Activated naive CD8-positive, alpha-beta T cell (primary cell): ENCODE measurements around the gene TNFSF8.

Source experiments
- H3K27ac Mint-ChIP-seq: one replicate; pipeline ENCODE4 v1.8.0; 2021; ENCODE audit warnings: mixed read lengths
- H3K27me3 Mint-ChIP-seq: one replicate; pipeline ENCODE4 v1.8.0; 2021; ENCODE audit warnings: mixed read lengths
- H3K36me3 Mint-ChIP-seq: one replicate; pipeline ENCODE4 v1.8.0; 2021; ENCODE audit warnings: mixed read lengths
- H3K4me1 Mint-ChIP-seq: one replicate; pipeline ENCODE4 v1.8.0; 2021; ENCODE audit warnings: low read depth, mixed read lengths
- H3K4me3 Mint-ChIP-seq: one replicate; pipeline ENCODE4 v1.8.0; 2021; ENCODE audit warnings: mild to moderate bottlenecking, mixed read lengths
- H3K9me3 Mint-ChIP-seq: one replicate; pipeline ENCODE4 v1.8.0; 2021; ENCODE audit warnings: low read depth, mixed read lengths

The TNFSF8 gene

GRCh38 chr9:114905170-114905940 is 25.0 kb downstream of the TNFSF8 start:
- no peak overlapping the region for H3K4me3 Mint-ChIP-seq
- peaks cover 39% of the 10 kb centered on the region for H3K4me1 Mint-ChIP-seq
- no peaks in the 10 kb centered on the region for H3K9me3 Mint-ChIP-seq
- H3K36me3 Mint-ChIP-seq = peaks cover 38% of the 10 kb centered on the region
- H3K27ac Mint-ChIP-seq = peak overlapping the region; percentile 41
- no peaks in the 10 kb centered on the region for H3K27me3 Mint-ChIP-seq

DNA sequence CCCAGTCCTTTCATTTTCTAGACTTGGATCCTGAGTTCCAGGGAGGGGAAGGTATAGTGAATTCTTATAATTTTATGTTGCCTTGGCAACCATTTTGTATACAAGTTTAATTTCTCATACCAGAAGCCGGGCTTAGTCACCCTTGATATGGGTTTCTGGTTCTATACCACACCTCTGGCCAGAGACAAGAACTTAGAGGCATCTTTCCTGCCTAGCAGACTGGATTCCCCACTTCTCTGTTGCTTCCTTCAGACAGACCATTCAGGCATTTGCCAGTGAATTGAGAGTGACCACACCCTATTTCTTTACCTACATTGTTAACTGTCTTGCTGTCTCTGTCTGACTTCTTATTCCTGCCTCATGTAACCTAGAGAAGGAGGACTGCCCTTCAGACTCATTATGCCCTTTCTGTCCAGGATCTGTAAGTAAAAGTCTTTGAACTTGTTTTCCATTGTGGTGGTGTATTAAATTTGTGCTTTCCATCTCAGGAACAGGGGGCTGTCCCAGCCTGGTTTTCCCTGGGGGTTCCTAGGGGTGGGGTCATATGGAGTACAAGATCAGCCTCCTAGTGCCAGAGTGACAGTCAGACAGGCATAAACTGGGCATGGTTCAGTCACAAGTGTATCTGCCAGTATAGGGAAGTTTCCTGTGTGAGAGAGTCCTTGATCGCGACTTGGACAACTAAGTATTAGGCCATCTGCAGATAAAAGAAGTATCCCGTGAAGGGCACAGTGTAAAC is 27.4 kb downstream of the TNFSF8 start:
- Mint-ChIP-seq H3K4me3 (peak overlapping the region; percentile 58), H3K27ac (peak overlapping the region; percentile 56), H3K9me3 (no peaks in the 10 kb centered on the region), H3K4me1 (peaks cover 15% of the 10 kb centered on the region), H3K36me3 (peaks cover 26% of the 10 kb centered on the region), H3K27me3 (no peaks in the 10 kb centered on the region)

DNA sequence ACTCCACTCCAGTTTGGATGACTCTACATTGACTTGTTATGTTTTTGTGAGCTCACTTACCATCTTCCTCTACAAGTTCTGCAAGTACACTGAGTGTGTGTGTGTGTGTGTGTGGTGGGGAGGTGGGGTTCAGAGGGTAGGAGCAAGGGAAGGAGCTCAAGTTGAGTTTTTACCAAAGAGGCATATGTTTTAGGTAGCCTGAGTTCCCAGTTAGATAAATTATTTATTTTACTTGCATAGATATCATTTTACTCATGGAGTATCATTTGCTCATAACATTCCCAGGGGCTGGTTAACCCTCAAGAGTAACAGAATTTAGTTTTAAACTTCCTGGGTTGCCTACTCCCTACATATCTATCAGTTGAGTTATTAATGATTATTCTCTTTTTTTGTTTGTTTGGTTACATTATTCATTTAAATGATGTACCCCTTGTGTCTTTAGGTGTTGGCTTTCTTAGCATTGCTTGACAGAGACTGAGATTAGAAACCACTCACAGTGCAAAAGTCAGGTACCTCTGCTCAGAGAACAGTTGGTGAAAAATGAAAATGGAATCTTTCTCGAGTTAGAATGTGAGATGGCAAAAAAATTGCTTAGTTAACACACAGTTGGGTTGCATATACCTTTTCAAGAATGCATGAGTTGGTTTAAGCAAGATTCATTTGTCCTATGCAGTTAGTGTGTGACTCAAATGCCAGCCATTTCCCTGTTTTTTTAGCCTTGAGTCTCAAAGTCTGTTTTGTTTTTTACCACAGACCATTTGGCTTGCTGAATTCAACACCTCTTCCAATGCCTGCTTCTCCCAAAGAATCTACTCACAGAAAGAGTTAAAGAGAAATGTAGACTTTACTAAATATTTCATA is 29.2 kb downstream of the TNFSF8 start:
- no peaks in the 10 kb centered on the region for H3K9me3 Mint-ChIP-seq
- peak overlapping the region; percentile 75 for H3K27ac Mint-ChIP-seq
- H3K36me3 Mint-ChIP-seq = peaks cover 21% of the 10 kb centered on the region
- H3K4me1 Mint-ChIP-seq = peaks cover 7% of the 10 kb centered on the region
- H3K4me3 Mint-ChIP-seq = peak overlapping the region; percentile 46
- H3K27me3 Mint-ChIP-seq = no peaks in the 10 kb centered on the region

DNA sequence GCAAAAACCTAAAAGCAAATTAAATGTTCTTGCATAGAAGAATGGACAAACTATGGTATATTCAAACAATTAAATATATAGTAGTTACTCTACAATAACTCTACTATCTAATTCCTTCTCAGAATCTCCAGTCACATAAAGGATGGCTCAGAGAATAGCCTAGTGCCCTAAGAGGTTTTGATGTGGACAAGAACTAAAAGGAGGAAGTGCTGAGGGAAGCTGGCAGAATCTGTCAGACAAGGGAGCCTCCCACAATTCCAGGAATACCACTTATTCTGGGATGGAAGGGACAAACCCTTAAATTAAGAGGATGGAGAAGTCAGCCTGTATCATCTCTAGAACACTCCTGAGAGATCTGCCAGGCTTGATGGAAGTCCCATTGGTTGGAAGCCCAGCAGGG is 30.4 kb downstream of the TNFSF8 start:
- peaks cover 21% of the 10 kb centered on the region for H3K36me3 Mint-ChIP-seq
- no peaks in the 10 kb centered on the region for H3K9me3 Mint-ChIP-seq
- H3K27ac Mint-ChIP-seq = peak overlapping the region; percentile 18
- H3K4me3 Mint-ChIP-seq = no peak overlapping the region
- H3K27me3 Mint-ChIP-seq = no peaks in the 10 kb centered on the region
- peaks cover 17% of the 10 kb centered on the region for H3K4me1 Mint-ChIP-seq

DNA sequence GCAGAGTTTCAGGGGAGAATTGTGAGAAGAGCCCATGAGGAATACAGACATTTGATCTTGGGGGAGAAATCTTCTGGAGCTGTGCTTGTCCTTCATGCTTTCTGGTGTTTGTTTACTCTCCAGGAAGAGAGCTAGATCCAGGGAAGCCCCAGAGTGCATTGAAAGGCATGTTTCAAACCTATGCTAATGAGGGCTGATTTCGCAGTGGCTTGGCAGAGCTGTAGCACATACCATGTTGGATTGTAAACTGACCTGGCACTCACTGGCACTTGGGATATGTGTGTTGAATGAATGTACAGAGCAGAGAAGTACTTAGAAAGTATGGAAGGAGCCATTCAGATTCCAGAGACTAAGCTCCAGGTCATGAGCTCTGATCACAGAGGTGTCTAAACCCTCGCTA is 30.9 kb downstream of the TNFSF8 start:
- H3K4me3 Mint-ChIP-seq = no peak overlapping the region
- H3K27ac Mint-ChIP-seq = no peak overlapping the region
- peaks cover 23% of the 10 kb centered on the region for H3K4me1 Mint-ChIP-seq
- no peaks in the 10 kb centered on the region for H3K27me3 Mint-ChIP-seq
- H3K36me3 Mint-ChIP-seq = peaks cover 19% of the 10 kb centered on the region
- H3K9me3 Mint-ChIP-seq = no peaks in the 10 kb centered on the region

DNA sequence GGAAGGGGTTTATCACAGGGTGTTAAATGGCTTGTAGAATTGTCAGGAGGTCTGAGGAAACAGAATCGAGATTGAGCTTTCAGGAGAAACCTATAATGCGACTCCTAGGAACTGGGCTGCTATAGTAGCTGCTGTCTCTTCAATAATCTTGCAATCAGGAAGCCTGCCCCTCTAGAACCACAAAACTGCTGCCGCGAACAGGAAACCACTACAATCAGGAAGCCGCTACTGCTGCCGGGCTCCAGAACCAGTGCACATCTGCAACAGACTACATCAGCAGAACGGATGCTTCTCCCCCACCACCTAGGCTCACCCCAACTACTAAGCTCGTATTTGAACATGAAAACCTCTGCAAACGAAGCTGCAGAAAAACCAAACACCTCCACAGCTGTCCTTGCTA is 31.6 kb downstream of the TNFSF8 start:
- H3K4me1 Mint-ChIP-seq = peaks cover 30% of the 10 kb centered on the region
- H3K27ac Mint-ChIP-seq = no peak overlapping the region
- H3K36me3 Mint-ChIP-seq = peaks cover 16% of the 10 kb centered on the region
- no peak overlapping the region for H3K4me3 Mint-ChIP-seq
- no peaks in the 10 kb centered on the region for H3K27me3 Mint-ChIP-seq
- H3K9me3 Mint-ChIP-seq = no peaks in the 10 kb centered on the region

GRCh38 chr9:114897196-114897595 is 33.2 kb downstream of the TNFSF8 start:
- H3K27me3 Mint-ChIP-seq = no peaks in the 10 kb centered on the region
- no peak overlapping the region for H3K27ac Mint-ChIP-seq
- no peaks in the 10 kb centered on the region for H3K9me3 Mint-ChIP-seq
- no peak overlapping the region for H3K4me3 Mint-ChIP-seq
- peaks cover 17% of the 10 kb centered on the region for H3K36me3 Mint-ChIP-seq
- H3K4me1 Mint-ChIP-seq = peaks cover 41% of the 10 kb centered on the region

- Mint-ChIP-seq H3K27ac (no peak overlapping the region), H3K36me3 (peaks cover 14% of the 10 kb centered on the region)
These were observed 34.0 kb downstream of the TNFSF8 start for GRCh38 chr9:114896344-114896743.

DNA sequence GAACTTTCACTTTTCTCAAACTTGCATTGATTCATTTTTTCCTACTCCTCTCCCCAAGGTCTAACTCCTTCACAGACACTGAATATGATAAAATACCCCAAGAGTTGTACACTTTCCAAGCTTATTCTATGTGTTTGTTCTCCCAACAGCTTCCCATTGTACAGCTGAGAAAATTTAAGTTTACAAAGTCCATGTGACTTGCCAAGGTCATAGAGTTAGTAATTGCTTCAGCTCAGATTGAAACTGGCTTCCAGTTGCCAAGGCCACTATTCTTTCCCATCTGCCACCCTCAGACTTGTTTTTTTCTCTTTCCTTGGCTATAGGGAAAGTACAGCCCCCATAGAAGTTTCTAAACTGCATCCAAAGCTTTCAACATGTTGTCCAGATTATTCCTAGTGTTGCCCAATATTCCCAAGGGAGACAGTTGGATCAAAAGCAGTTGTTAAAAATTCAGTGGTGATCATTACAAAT is 34.8 kb downstream of the TNFSF8 start:
- H3K4me1 Mint-ChIP-seq = peaks cover 51% of the 10 kb centered on the region
- H3K27me3 Mint-ChIP-seq = no peaks in the 10 kb centered on the region
- no peaks in the 10 kb centered on the region for H3K9me3 Mint-ChIP-seq
- H3K4me3 Mint-ChIP-seq = no peak overlapping the region
- H3K27ac Mint-ChIP-seq = peak overlapping the region; percentile 83
- peaks cover 12% of the 10 kb centered on the region for H3K36me3 Mint-ChIP-seq

More at GRCh38 chr9:114896344-114896743, 34.0 kb downstream of the TNFSF8 start:
- peaks cover 44% of the 10 kb centered on the region for H3K4me1 Mint-ChIP-seq
- no peaks in the 10 kb centered on the region for H3K27me3 Mint-ChIP-seq
- no peak overlapping the region for H3K4me3 Mint-ChIP-seq
- H3K9me3 Mint-ChIP-seq = no peaks in the 10 kb centered on the region

DNA sequence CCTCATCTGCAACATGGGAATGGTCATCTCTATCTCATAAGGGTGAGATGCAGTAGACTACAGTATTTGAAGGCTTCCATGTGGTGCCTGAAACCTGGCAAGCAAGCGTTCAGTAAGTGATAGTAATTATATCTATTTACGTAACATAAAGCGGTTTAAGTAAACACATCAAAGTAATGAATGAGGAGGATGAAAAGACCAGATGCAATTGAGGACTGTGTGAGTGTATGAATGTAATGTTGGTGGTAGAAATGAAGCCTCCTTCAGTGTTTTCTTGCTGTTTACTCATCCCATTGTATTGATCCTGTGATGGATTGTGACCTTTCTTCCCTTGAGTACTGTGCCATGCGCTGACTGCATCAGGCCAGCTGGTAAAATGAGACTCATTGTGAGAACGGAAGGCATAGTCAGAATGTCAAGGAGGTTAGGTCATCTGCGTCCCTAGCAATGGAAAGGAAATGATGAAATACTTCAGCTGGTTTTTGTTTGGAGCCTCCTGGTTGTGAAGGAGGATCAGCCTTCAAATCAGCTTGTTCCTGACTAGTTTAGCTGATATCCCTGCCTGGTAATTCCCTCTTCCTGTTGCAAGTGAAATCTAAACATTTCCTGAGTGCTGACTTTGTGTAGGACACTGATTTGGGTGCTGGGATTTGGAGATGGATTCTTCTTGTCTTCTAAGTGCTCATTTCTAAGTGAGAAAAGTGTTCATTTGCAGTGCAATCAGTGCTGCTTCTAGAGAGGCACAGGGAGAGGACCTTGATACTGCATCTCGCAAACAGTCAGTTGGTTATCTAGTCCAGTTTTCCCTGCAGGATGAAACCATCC is 35.6 kb downstream of the TNFSF8 start:
- Mint-ChIP-seq H3K9me3 (no peaks in the 10 kb centered on the region), H3K4me3 (peak overlapping the region; percentile 33), H3K4me1 (peaks cover 58% of the 10 kb centered on the region), H3K36me3 (peaks cover 13% of the 10 kb centered on the region), H3K27ac (peak overlapping the region; percentile 83), H3K27me3 (no peaks in the 10 kb centered on the region)

DNA sequence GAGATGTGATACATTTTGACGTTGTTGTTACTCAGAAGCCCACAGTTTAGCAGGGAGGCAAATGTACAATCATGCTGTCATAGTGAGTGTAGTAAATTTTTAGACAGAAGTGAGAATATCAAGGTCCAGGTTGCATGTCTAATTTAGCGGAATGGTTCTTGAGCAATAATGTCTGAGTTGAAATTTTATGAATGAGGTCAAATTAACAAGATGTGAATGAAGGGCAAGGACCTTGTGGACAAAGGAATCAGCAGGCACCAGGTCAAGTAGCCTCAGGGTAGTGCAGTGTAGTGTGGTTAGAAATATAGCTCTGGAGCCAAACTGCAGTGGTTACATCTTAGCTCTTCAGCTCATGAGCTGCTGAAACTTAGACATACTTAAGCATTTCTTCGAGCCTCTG is 36.2 kb downstream of the TNFSF8 start:
- Mint-ChIP-seq H3K36me3 (peaks cover 13% of the 10 kb centered on the region), H3K4me3 (peak overlapping the region; percentile 36), H3K27me3 (no peaks in the 10 kb centered on the region), H3K27ac (peak overlapping the region; percentile 83), H3K9me3 (no peaks in the 10 kb centered on the region), H3K4me1 (peaks cover 64% of the 10 kb centered on the region)

GRCh38 chr9:114893221-114894010 is 37.0 kb downstream of the TNFSF8 start:
- H3K4me1 Mint-ChIP-seq = peaks cover 72% of the 10 kb centered on the region
- no peaks in the 10 kb centered on the region for H3K27me3 Mint-ChIP-seq
- H3K27ac Mint-ChIP-seq = peak overlapping the region; percentile 83
- H3K36me3 Mint-ChIP-seq = peaks cover 13% of the 10 kb centered on the region
- no peaks in the 10 kb centered on the region for H3K9me3 Mint-ChIP-seq
- H3K4me3 Mint-ChIP-seq = peak overlapping the region; percentile 36

- Mint-ChIP-seq H3K36me3 (peaks cover 16% of the 10 kb centered on the region), H3K9me3 (no peaks in the 10 kb centered on the region), H3K4me1 (peaks cover 63% of the 10 kb centered on the region), H3K4me3 (peak overlapping the region; percentile 33), H3K27me3 (no peaks in the 10 kb centered on the region), H3K27ac (peak overlapping the region; percentile 78)
These were observed 40.6 kb downstream of the TNFSF8 start for GRCh38 chr9:114889802-114890224.
